Sigmoid colon (tissue), 4 donors: Measurements from ENCODE around the gene NR3C2.
"Not testable (repeated sequence)": the region's sequence is repeated elsewhere in the genome, so short reads cannot be mapped to it uniquely, and the experiment has no call there.

Experiments used
- EP300 ChIP-seq, 4 donors: sonication (generic); formaldehyde crosslinking; IDR thresholded peaks; one replicate each; pipeline ENCODE4 v1.6.1; 2017; ENCODE audit warnings: antibody characterized with exemption in 4 of 4
- TF ChIP-seq, protein P1 (sequence below), 4 experiments: fragments of 450-650 bp in 3 of 4; fragments of 200-600 bp in 1 of 4; IDR thresholded peaks; one replicate each; pipeline ENCODE4 v1.5.1; 2016 to 2019; ENCODE audit warnings: antibody characterized with exemption in 4 of 4, mild to moderate bottlenecking in 3 of 4, moderate library complexity in 2 of 4

DNA sequence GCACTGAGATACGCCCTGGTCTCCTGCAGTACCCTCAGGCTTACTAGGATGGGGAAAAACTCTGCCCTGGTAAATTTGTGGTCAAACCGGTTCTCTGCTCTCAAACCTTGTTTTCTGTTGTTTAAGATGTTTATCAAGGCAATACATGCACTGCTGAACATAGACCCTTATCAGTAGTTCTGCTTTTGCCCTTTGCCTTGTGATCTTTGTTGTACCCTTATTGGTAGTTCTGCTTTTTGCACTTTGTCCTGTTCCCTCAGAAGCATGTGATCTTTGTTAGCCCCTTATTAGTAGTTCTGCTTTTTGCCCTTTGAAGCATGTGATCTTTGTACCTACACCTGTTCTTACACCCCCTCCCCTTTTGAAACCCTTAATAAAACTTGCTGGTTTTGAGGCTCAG is 319.1 kb downstream of the NR3C2 start:
- TF ChIP-seq, protein P1, sequence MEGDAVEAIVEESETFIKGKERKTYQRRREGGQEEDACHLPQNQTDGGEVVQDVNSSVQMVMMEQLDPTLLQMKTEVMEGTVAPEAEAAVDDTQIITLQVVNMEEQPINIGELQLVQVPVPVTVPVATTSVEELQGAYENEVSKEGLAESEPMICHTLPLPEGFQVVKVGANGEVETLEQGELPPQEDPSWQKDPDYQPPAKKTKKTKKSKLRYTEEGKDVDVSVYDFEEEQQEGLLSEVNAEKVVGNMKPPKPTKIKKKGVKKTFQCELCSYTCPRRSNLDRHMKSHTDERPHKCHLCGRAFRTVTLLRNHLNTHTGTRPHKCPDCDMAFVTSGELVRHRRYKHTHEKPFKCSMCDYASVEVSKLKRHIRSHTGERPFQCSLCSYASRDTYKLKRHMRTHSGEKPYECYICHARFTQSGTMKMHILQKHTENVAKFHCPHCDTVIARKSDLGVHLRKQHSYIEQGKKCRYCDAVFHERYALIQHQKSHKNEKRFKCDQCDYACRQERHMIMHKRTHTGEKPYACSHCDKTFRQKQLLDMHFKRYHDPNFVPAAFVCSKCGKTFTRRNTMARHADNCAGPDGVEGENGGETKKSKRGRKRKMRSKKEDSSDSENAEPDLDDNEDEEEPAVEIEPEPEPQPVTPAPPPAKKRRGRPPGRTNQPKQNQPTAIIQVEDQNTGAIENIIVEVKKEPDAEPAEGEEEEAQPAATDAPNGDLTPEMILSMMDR (IDR thresholded peaks at IDR 0.05): not testable (repeated sequence)
- not testable (repeated sequence) for TF ChIP-seq EP300 (IDR thresholded peaks at IDR 0.05)
